NCI-H146 treated with DMSO at 0.1 percent for 48 hours (cell line): ENCODE data around the gene GJC2.

Source experiments
- DNase-seq: peaks from one replicate; lab custom pipeline; 2025; ENCODE audit not compliant: unreplicated experiment; lab: John Stamatoyannopoulos, UW

Gene GJC2

DNA sequence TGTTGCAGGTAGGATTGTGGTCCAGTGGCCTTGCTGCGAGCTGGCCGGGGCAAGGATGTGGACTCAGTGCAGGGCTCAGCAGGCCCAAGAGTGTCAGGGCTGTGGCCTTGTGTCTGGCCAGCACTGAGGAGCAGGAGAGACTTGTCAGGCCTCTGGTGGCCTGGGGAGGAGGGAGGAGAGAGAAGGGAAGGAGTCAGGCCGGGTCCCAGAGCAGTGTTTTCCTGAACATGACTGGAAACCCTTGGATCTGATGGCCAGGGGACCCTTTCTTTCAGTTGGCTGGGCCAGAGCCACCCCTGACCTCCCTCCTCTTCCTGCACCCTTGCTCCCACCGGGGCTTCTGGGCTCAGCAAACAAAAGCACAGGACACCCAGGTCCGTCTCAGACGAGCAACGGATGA lies 20.9 kb downstream of the GJC2 start:
- no peak for DNase-seq

- no peak for DNase-seq
Observed at GRCh38 chr1:228171221-228171891, 21.6 kb downstream of the GJC2 start.

DNA sequence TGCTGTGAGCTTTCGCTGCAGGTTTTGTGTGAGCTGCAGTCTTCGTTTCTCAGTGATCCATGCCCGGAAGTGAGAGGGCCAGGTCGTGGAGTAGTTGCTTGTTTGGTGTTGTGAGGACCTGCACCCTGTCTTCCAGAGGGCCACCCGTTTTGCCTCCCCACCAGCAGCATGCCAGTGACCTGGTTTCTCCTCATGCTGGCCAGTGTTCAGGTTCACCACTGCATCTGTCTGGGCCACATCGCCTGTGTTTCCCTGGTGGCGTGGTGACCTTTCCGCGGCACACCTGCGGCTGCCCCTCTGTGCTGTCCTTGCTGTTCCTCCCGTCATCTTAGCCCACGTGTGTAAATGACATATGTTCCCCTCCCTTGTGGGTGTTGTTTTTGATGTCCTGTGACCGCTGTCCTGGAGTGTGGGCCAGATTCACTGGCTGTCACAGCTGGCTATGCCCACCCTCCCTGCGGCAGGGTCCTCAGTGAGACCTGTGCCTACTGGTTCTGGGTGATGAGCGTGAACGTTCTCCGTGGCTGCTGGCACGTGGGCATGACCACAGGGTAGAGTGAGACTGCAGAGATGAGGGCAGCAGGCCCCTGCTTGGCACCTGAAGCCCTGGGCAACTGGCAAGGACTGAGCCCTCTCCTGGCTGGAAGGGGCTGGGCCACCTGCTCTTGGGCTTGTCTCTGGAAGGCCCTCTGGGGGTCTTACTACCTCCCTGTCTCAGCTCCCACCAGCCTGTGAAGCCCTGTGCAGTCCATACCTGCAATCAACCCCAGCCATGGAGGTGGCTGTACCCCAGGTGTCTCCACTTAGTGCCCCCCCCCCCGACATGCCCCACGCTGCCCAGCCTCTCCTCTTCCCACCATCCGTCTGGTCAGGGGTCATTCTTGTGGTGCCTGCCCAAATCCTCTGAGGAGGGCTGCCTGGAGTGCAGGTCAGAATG lies 23.1 kb downstream of the GJC2 start:
- DNase-seq = no peak

DNA sequence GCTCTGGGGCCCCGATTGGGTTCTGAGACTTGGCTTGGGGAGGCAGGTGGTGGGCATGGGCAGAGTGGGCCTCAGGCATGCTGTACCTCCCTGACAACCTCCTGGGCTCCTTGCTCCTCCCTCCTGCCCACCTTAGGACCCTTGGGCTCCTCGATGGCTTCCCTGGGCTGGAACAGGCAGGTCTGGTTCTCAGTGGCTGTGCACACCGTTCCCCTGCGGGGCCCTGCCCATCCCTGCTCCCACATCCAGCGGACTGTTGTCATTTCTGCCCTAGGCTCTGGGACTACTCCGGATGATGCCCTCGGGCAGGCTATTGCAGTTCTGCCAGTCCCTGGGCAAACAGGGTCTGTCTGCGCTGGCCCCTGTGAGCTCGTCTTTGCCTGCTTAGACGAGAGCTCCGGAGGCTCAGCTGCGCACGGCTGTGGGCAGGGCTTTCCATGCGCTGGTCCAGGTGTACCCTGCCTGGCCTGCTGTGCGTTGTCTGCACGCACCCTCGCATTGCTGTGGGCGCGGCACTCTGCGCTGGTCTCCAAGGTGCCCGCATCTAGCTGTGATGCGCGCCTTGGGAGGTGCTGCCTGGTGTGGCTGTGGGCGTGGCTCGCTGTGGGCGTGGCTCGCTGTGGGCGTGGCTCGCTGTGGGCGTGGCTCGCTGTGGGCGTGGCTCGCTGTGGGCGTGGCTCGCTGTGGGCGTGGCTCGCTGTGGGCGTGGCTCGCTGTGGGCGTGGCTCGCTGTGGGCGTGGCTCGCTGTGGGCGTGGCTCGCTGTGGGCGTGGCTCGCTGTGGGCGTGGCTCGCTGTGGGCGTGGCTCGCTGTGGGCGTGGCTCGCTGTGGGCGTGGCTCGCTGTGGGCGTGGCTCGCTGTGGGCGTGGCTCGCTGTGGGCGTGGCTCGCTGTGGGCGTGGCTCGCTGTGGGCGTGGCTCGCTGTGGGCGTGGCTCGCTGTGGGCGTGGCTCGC lies 24.1 kb downstream of the GJC2 start:
- peak; percentile 34 for DNase-seq

GRCh38 chr1:228174482-228175315 lies 25.0 kb downstream of the GJC2 start:
- DNase-seq = peak; percentile 23

GRCh38 chr1:228175316-228176023 lies 25.7 kb downstream of the GJC2 start:
- DNase-seq = no peak

DNA sequence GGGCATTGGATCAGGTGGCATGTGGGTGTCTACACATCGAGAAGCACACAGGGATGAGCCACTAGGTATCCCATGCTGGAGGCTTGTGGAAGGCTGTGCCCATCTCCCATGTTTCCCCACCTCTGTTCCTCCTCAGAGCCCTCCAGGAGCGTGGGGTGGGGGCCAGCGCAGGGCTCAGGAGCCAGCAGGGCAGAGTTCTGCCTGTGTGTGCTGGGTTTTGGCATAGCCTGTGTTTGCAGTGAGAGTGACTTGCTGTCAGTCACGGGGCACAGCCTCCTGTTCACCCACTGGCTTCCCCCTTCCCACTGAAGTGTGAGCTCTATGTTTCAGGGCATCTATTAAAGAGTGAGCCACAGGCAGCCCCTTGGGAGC lies 26.3 kb downstream of the GJC2 start:
- no peak for DNase-seq

DNA sequence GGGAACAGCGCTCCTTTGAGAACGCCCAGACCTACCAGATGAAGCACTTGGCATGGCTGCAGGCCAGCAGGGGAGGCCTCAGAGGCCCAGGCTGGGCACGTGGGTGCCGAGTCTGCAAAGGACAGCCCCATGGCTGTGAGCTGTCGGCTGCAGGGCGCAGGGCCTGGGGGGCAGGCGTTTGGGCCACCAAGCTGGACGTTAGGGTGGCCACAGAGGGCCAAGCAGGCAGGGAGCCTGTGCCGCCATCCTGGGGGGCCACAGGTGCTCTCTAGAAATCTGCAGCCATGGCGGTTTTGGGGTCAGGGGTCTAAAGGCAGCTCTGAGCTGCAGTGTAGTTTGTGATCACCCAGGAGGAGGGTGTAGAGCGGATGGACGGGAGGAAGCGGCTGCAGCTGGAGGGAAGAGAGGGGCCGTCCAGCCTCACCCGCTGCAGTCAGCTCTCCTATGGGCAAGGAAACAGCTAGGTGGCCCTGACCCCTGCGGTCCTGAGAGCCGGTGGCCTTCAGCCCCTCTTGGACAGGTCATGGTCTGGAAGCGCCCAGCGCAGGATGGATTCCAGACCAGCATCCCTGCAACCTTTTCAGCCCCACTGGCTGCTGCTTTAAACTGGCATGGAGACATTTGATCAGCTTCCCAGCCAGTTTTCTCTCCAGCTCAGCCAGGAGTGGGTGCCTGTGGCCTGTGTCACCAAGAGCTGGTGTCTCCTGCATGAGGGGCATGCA lies 26.9 kb downstream of the GJC2 start:
- DNase-seq = no peak

GRCh38 chr1:228177183-228177475 lies 27.4 kb downstream of the GJC2 start:
- DNase-seq = no peak

DNA sequence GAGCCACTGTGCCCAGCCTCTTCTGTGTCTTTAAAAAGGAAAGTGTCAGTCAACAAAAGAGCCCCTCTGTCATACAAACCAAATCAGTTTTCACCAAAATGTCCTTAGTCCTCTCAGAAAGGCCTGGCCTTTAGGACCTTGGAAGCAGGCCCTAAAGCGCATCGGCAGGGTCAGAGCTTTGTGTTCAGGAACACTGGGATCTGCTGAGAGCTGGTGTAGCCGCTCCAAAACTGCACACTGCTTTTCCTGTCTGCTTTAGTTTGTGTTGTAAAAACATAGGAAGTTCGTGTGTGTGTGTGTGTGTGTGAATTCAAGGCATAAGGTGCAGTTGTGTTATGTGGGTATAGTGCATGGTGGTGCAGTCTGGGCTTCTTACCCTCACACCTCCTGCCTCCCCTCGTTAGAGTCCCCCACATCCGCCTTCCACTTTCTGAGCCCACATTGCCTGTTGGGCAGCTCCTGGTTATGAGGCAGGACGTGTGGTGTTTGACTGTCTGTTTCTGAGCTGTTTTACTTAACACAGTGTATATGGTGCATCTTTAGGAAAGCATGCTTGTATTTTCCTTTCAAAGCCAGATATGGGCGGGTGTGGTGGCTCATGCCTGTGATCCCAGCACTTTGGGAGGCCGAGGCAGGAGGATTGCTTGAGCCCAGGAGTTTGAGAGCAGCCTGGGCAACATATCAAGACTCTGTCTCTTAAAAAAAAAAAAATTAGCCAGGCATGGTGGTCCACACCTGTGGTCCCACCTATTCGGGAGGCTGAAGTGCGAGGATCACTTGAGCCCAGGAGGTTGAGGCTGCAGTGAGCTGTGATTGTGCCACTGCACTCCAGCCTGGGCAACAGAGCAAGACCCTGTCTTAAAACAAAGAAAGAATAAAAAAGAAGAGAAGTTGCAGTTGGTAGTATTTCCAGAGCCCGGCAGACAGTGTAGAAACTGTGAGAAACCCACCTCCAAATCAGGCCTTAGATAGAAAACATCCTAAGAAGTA lies 28.3 kb downstream of the GJC2 start:
- DNase-seq = no peak

- no peak for DNase-seq
Observed at GRCh38 chr1:228178737-228179684, 29.3 kb downstream of the GJC2 start.

DNA sequence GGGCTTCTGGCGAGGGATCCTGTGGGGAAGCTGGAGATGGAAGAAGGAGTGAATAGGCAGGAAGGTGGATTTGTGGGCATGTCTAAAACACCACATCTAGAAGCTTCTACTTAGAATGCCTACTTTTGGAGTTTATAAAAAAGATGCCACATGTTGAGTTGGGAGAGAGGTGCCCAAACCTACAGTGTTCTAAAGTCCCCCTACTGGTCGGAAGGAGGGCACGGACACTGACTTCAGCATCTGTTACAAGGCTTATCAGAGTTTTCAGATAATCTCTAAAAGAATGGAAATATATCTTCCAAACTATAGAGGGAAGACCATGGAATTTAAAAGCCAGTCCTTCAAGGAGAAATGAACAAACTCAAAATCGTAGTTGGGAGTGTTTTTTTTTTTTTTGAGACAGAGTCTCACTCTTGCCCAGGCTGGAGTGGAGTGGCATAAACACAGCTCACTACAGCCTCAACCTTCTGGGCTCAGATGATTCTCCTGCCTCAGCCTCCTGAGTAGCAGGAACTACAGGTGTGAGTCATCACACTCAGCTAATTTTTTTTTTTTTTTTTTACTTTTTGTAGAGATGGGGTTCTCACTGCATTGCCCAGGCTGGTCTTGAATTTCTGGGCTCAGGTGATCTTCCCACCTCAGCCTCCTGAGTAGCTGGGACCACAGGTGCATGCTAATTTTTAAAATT lies 30.7 kb downstream of the GJC2 start:
- DNase-seq = no peak

GRCh38 chr1:228180959-228181644 lies 31.4 kb downstream of the GJC2 start:
- DNase-seq = no peak

GRCh38 chr1:228181645-228182034 lies 31.9 kb downstream of the GJC2 start:
- no peak for DNase-seq

DNA sequence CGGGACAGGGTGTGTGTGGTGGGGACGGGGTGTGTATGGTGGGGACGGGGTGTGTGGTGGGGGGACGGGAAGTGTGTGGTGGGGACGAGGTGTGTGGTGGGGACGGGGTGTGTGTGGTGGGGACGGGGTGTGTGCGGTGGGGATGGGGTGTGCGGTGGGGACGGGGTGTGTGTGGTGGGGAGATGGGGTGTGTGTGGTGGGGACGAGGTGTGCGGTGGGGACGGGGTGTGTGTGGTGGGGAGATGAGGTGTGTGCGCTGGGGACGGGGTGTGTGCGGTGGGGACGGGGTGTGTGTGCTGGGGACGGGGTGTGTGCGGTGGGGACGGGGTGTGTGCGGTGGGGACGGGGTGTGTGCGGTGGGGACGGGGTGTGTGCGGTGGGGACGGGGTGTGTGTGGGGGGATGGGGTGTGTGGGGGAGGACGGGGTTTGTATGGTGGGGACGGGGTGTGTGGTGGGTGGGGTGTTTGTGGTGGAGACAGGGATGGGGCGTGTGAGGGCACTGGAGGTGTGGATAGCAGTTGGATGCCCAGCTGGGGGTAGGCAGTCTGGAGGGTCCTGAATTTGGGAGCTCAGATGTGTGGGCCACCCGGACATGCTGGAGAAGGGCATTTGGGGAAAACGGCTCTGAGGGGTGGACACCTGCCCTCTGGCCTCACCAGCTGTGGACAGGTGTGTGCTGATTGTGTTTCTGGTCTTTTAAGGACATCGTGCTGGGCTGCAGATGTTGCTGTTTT lies 32.7 kb downstream of the GJC2 start:
- no peak for DNase-seq
